CMK (cell line): ENCODE measurements around the gene METTL16.

Experiments
- DNase-seq: peaks from one replicate; pipeline ENCODE4 v3.0.0-alpha.2; 2010; ENCODE audit warnings: low read depth

METTL16 gene

DNA sequence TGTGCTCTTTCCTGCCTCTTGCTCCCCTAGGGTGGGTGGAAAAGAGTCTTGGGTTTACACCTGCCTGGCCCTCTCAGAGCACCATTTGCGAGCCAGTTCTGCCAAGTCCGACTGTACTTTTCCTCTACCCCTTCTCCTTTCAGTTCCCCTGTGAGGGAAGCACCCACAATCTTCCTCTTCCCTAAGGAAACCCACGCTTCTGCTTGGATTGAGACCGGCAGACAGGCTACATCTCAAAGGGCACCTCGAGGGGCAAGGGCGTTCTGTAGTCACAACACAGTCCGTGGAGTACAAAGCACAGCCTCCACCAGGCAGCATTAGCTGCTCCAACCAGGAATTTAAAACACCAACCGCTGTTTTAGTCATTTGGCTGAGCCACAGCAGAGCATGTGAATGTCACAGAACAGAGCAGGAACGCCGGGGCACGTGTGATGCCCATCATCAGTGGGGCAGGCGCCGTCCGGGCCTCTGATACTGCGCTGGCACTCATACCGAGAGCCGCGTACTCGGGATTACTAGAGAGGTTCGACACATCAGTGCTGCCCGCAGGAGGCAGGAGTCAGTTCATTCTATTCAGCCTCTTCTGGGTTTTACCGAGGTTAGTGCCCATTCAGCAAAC lies 97.1 kb downstream of the METTL16 start:
- no peak for DNase-seq

DNA sequence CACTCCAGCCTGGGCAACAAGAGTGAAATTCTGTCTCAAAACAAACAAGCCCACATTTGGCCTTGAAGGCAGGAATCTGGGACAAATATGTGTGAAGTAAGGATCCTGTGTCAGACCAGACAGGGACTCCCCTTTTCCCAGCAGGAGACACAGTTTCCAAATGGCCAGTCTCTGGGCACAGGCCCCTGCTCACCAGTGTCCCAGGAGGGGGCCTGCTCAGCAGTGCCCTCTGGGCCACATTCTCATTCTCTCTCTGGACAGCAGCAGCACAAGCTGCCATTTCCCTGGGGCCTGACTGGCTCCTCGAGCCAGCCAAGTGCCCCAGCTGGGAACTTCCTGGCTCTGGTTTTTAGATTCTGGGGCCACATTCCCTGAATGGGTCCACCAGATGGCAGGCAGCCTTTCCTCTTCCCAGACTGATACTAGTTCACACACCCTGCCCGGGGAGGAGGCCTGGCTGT lies 99.1 kb downstream of the METTL16 start:
- DNase-seq = no peak

DNA sequence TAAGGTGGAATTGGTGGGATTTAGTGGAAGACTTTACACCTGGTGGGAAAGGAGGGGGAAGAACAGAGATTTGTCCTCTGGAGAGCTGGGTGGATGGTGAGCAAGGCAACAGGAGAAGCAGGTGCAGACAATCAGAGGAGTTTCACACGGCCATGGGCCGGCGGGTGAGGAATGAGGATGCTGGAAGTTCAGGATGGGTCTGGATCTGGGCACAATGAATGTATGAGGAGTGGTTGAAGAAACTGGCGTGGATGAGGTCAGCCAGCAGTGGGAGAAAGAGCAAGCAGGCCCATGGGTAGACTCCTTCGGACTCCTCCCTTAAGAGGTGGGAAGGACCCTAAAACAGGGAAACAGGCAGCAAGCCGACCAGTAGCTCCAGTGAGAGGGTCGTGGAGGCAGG lies 100.7 kb downstream of the METTL16 start:
- no peak for DNase-seq

DNA sequence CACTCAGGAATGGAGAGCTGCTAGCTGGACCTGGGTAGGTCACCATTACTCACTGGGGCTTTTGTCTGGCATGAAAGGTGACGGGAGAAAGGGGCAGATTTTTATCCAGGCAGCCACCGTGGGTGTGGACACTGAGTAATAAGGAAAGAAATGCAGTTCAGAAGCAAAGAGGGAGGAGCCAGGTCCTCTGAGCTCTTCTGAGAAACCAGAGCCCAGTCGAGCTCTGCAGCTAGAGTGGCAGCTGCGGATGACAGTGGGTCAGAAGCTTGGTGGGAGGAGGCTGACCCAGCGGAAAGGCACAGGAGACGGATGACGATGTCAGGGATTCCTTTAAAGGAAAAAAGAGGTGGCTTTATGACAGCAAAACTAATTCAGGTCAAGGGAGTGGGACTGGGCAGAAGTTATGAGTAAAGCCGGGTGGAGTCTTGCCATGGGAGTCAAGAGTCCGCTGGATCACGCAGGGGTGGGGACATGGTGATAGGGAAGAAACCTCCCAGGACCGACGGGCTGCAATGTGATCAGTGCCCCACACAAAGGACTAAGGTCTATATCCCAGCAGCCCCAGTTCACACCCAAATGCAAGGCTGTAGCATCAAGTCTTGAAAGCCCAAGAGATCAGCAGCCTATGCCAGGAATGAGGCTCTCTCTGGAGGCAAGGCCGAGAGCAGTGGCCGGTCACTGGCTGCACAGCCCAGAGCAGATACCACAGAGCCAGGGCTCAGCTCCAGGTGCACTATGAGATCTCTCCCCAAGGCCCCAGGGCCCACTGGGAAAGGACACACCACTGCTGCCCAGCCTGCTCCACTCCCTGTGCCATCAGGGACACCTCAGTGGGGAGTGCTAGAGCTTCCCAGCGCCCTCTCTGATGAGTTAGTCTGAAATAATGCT lies 104.5 kb downstream of the METTL16 start:
- no peak for DNase-seq

- DNase-seq = no peak
These were observed 105.3 kb downstream of the METTL16 start for GRCh38 chr17:2406271-2406902.

GRCh38 chr17:2405247-2405926 lies 106.3 kb downstream of the METTL16 start:
- DNase-seq = no peak

DNA sequence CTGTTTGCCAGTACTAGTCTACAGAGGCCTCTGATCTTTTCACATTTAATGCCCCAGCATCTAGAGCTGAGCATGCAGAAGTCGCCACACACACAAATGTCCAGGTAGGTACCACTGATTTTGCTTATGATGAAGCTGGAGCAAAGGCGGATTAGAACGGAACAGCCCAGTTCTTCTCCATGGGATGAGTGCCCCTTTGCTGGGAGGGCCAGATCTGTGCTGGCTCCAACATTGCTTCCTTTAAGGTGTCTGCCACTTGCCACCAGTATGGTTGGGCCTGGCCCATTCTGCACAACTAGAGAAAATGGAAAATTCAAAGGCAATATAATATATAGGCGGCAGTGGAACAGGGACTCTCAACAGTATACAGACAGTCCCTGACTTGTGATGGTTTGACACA lies 108.6 kb downstream of the METTL16 start:
- no peak for DNase-seq

DNA sequence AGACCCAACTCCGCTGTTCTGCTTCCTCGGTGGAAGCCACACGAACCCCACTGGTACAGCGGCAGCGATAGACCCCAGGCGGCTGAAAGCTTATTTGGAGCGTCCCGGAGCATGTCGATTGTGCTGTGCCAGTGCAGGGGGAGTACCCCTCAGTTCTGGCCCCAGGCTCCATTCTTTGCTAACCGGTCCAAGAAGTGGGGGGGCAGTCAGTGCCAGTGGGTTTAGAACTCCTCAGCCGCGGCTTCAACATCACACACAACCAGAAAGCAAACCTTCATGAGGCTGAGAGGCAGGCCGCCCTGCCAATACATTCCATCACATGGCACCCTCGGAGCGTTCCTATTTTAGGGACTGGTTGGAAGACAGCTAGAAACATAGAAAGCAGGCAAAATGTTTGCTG lies 109.1 kb downstream of the METTL16 start:
- DNase-seq = no peak

DNA sequence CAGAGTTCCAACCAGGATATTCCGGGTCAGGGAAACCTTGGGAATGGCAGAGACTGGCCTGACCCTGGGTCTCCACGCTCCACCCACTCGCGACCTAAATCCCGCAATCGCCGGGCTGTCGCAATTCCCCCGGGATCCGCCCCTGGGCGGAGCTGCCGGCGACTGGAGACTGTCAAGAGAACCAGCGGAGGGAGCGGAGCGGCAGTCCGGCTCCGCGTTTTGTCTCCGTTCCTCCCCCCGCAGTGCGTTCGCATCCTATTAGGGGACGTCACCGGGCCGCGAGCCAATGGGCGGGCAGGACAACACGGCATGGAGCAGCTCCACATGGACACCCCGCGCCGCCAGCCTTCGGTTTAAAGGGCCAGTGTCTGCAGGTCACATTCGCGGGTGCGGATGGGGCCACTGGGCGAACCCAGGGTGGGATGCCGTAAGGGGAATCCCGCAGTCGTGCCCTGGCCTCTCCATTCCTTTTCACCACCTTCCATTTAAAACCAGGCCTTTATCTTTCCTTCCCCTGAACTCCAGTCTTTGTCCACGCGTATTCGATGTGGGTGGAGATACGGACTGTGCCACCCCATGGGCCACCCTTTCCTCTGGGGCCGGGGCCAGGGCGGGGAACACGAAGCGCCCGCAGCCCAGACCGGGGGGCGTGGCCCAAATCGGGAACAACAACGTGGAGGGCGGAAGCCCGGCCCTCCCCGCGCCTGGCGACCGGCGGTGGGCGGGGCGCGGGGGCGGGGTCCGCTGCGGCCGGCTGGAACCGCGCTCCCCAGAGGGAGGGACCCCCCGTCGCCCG lies 110.1 kb downstream of the METTL16 start:
- DNase-seq = peak; percentile 84

DNA sequence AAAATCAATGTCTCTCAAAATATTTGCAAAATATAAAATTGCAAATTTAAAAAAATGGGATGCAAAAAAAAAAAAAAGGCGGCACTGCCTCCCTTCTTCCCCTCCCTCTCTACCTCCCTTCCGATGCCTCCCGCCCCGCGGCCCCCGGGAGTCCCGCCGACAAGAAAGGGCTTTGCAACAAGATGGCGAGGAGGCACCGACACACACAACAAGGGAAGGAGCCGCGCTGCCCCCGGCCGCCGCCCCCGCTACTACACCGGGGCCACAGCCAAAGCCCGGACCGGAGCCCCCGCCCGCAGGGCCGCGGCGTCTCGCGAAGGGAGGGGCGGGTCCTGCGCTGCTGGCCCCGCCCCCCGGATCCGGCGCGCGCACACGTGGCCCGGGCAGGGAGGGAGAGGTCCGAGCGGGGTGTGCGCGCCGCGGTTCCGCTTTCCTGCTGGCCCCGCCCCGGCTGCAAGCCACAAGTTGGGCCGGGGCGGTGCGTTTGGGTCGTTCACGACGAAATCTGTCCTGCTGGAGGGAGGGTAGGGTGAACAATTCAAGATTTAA lies 110.7 kb downstream of the METTL16 start, which contains the start of gene MNT:
MNT (minus strand) TSS at position 184 of the 549 bp plus-strand sequence. CDS start 348 bp downstream, outside the sequence.
- DNase-seq = no peak

GRCh38 chr17:2400474-2400866 lies 111.2 kb downstream of the METTL16 start:
- no peak for DNase-seq

DNA sequence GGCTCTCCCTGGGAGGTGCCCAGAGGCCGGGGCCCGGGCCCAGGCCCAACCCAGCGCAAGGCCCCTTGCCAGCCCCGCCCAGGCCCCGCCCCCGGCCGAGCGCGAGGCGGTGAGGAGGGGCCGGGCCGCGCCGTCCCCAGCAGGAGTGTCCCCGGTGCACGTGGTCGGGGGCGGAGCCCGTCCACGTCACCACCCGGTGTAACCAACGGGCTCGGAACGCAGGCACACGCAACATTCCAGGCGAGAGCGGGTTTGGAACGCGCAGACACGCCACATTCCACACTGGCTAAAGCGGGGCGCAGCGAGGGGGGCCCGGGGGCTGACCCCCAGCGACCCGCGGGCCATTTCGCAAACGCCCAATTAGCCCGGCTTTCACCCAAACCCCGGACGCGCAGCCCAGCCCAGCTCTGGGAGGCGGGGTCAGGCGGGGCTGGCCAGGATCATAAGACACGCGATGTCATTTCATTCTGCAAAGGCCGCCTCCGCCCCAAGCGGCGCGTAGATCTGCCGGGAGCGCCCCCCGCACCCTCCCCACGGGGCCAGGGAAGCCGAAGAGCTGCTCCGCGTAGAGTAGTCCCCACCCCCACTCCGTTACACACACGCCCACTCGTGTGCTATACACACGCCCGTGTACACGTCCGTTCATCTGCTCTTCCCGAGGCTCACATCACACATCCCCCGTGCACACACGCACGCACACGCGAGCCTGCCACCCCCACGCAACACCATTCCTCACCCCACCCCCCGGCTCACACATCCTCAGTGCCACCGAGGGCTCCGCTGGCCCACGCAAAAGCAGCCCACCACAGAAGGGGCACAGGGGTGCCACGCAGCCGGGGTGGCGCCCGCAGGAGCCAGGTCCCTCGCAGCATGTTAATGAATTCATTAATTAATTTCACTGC lies 111.9 kb downstream of the METTL16 start:
- no peak for DNase-seq

GRCh38 chr17:2398655-2399571 lies 112.8 kb downstream of the METTL16 start:
- DNase-seq = no peak

DNA sequence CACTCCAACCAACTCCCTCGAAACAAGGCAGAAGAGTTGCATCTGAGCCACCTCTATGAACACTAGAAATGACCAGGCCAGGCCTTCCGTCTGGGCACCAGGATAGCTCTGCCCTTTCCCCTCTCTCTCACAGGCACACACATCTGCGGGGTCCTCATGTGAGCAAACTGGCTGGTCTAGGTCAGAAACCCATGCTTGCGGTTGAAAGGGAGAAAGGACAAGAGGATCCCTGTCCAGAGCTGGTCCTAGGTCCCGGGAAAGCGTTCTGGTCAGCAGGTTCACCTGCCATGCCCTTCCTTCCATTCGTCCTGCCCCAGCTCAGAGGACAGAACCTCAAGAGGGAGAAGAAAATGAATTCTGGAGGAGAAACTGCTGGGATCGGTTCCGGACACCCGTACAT lies 113.5 kb downstream of the METTL16 start:
- no peak for DNase-seq

- no peak for DNase-seq
These were observed 114.2 kb downstream of the METTL16 start for GRCh38 chr17:2397247-2398171.

GRCh38 chr17:2396568-2397246 lies 115.0 kb downstream of the METTL16 start:
- peak; percentile 84 for DNase-seq

DNA sequence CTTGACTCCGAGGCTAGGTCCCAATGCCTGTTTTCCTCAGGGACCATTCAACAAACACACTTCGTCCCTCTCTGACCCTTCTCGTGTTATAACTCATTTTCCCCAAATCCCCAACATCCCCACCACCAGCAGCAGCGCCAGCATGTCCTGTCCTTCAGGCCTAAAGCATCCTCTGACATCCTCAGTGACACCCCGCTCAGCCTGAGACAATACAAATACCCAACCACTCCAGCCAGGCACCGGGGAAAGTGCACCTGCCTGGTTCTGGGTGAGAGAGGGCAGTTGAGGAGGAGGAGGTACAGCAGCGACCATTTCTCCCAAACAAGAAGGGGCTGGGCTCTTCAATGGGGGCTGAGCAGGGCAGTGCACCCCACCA lies 115.5 kb downstream of the METTL16 start:
- no peak for DNase-seq
